Spleen (tissue), 7 donors: ENCODE data around the gene WWTR1.

Source experiments
- POLR2A ChIP-seq, 3 donors: fragments of 450-650 bp; IDR thresholded peaks; one replicate each; pipeline ENCODE4 v1.5.1; 2017; ENCODE audit warnings: antibody characterized with exemption in 3 of 3, mild to moderate bottlenecking in 1 of 3
- POLR2AphosphoS5 ChIP-seq, 3 donors: sonication (generic); formaldehyde crosslinking; IDR thresholded peaks; one replicate each; pipeline ENCODE4 v1.5.1; 2017; ENCODE audit warnings: antibody characterized with exemption in 3 of 3
- TF ChIP-seq, protein P1 (sequence below), 11 experiments: fragments of 200-600 bp in 7 of 11; fragments of 450-650 bp in 4 of 11; sonication (generic) in 4 of 11; IDR thresholded peaks in 8 of 11; conservative IDR thresholded peaks in 3 of 11; 1 replicate in 7 of 11; 2 replicates in 4 of 11; pipeline versions ENCODE4 v1.4.0 to v1.8.0; 2016 to 2021; ENCODE audit warnings: antibody characterized with exemption in 11 of 11, inconsistent platforms in 4 of 11, mild to moderate bottlenecking in 1 of 11
- donor health status: DM: no; HTN: no; CAD: no; lungs with moderate emphysema.
- donor health status: DM: no; HTN: no; CAD: no.
- donor health status: DM: no; HTN: no; CAD: no.

DNA sequence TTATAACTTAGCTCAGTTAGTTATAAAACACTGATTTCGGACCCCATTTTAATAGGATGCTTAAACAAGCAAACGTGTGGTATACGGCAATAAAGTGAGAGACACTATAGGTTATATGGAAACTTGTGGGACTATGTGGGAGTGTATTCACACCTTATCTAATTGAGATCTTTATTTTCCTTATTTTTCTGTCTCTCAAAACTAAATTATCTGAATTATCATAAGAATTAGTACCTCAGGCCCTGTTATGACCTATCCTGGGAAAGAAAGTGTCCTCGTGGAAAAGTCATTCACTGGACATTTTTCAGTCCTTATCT lies 14.4 kb downstream of the WWTR1 start:
- TF ChIP-seq POLR2A (IDR thresholded peaks at IDR 0.05) (no peak), POLR2AphosphoS5 (IDR thresholded peaks at IDR 0.05) (no peak)
- TF ChIP-seq, protein P1, sequence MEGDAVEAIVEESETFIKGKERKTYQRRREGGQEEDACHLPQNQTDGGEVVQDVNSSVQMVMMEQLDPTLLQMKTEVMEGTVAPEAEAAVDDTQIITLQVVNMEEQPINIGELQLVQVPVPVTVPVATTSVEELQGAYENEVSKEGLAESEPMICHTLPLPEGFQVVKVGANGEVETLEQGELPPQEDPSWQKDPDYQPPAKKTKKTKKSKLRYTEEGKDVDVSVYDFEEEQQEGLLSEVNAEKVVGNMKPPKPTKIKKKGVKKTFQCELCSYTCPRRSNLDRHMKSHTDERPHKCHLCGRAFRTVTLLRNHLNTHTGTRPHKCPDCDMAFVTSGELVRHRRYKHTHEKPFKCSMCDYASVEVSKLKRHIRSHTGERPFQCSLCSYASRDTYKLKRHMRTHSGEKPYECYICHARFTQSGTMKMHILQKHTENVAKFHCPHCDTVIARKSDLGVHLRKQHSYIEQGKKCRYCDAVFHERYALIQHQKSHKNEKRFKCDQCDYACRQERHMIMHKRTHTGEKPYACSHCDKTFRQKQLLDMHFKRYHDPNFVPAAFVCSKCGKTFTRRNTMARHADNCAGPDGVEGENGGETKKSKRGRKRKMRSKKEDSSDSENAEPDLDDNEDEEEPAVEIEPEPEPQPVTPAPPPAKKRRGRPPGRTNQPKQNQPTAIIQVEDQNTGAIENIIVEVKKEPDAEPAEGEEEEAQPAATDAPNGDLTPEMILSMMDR (IDR thresholded peaks at IDR 0.05 in 8 of 11, conservative IDR thresholded peaks at IDR 0.05 in 3 of 11), result no peak
